GM12873 (cell line): ENCODE results near the gene SEMA4A.

Experiments used
- TF ChIP-seq, protein P1 (sequence below): IDR thresholded peaks from 2 replicates; pipeline ENCODE4 v1.5.1; 2012; ENCODE audit warnings: low read depth, mild to moderate bottlenecking, moderate library complexity, low read length, control low read depth; ENCODE audit not compliant: insufficient read depth; ENCODE audit errors: missing control alignments

Gene SEMA4A

DNA sequence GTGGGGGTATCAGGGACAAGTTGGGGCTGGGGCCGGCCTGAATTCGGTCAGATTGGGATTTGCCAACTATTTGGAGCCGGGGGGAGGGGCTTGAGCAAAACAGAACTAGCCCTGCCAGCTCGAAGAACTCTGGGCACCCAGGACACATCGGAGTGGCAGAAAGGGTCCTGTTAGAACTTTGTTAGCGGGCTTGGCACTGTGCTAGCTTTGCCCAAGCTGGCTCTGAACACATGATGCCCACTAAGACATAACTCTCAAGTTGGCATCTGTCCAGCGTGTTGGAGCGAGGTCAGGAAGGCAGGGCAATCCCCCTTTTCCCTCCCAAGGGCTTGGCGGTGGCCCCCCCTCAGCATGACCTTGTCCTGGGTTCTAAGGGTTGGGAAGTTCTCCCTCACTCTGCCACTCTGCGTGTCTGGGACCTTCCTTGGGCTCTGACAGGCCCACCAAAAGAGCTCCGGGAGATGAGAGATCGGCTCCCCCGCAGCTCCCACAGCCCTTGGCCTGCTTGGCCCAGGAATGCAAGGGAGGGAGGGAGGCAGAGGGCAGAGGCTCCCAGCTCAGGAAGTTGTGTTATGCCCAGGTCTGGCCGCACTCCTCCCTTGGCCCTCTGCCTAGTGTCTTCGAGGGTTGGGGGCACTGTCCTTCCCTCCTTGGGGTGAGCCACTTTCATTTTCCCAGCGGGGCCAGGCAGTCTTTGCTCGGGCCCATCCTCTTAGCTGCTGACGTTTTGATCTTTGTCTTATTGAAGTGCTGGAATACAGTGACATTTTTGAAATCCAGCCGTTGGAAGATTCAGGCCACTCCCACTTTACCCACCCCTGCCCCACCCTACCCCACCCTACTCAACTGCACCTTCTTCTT lies 37.6 kb upstream of the SEMA4A start:
- TF ChIP-seq, protein P1, sequence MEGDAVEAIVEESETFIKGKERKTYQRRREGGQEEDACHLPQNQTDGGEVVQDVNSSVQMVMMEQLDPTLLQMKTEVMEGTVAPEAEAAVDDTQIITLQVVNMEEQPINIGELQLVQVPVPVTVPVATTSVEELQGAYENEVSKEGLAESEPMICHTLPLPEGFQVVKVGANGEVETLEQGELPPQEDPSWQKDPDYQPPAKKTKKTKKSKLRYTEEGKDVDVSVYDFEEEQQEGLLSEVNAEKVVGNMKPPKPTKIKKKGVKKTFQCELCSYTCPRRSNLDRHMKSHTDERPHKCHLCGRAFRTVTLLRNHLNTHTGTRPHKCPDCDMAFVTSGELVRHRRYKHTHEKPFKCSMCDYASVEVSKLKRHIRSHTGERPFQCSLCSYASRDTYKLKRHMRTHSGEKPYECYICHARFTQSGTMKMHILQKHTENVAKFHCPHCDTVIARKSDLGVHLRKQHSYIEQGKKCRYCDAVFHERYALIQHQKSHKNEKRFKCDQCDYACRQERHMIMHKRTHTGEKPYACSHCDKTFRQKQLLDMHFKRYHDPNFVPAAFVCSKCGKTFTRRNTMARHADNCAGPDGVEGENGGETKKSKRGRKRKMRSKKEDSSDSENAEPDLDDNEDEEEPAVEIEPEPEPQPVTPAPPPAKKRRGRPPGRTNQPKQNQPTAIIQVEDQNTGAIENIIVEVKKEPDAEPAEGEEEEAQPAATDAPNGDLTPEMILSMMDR = no peak

GRCh38 chr1:156117414-156118176 lies 35.8 kb upstream of the SEMA4A start:
- TF ChIP-seq, protein P1 = no peak

DNA sequence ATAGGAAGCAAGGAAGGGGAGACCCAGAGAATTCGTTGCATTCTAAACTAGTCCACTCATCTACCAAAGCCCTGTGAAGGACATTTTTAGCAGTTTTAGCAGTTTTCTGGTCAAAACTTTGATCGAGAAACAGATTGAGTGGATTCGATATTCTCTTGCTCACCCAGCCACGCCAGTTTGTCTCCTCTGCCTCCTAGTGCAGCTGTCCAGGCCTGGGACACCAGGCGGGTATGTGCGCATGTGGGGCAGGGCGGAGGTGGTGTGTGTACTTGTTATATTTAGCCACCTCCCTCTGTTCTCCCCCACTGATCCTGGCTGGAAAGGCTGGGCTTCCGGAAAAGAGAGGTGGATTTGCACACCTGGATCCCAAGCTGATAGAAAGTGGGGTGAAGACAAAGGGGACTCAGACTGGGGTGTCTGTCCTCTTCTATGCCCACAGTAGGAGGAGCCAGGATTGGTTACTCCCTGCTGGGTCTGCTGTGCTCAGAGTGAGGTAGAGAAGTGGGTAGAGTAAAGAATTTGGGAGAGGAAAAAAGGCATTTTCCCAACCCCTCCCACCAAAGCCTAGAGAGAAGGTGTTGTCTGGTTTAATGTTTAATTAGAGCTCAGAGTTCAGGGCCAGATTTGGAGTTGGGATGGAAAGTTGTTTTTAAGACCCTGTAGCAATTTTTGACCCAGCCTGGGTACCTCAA lies 35.1 kb upstream of the SEMA4A start:
- TF ChIP-seq, protein P1 = no peak

- TF ChIP-seq, protein P1 = peak; percentile 42
These were observed 33.7 kb upstream of the SEMA4A start for GRCh38 chr1:156119503-156120209.

- TF ChIP-seq, protein P1 = no peak
These were observed 33.1 kb upstream of the SEMA4A start for GRCh38 chr1:156120318-156120717.

DNA sequence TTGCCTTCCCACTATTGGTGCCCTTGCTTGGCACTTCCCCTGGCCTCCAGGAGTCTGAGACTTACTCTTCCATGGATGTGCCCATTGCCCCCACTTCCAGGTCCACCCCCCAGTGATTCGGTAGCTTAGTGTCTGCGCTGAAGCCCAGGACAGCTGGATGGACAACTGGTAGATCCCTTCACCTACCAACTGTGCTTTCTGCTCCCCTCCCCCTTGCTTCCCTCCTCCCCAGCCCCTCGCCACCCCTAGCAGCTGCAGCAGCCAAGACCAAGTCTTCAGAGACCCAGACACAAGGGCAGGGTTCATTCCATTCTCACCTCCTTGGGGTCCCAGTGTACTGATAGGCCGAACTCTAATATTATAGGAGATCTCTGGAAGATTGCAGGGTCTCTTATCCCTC lies 31.9 kb upstream of the SEMA4A start:
- TF ChIP-seq, protein P1 = no peak
